Stimulated activated CD4-positive, alpha-beta T cell treated with anti-CD3 and anti-CD28 coated beads, Interleukin-15, amount 100 ng/mL, for 24 hours (primary cell): Measurements from ENCODE around the gene NLRP10.

Source experiments
- DNase-seq: peaks from one replicate; pipeline ENCODE4 v3.0.0-alpha.2; 2020

NLRP10 gene

GRCh38 chr11:7973011-7973410 is 7.8 kb upstream of the NLRP10 start:
- DNase-seq = no peak

GRCh38 chr11:7971846-7972245 is 6.6 kb upstream of the NLRP10 start:
- DNase-seq = no peak

- DNase-seq = no peak
Measured at GRCh38 chr11:7969756-7970646, 4.8 kb upstream of the NLRP10 start.

GRCh38 chr11:7968686-7969085 is 3.4 kb upstream of the NLRP10 start:
- no peak for DNase-seq

GRCh38 chr11:7967826-7968225 is 2.6 kb upstream of the NLRP10 start:
- no peak for DNase-seq

GRCh38 chr11:7967097-7967496 is 1.9 kb upstream of the NLRP10 start:
- no peak for DNase-seq

GRCh38 chr11:7964873-7965272 is 374 bp downstream of the NLRP10 start:
- DNase-seq = no peak

- DNase-seq = no peak
Measured at GRCh38 chr11:7964261-7964660, 986 bp downstream of the NLRP10 start.

- DNase-seq = no peak
Measured at GRCh38 chr11:7955191-7955590, 10.1 kb downstream of the NLRP10 start.

- no peak for DNase-seq
Measured at GRCh38 chr11:7949934-7950333, 15.3 kb downstream of the NLRP10 start.

- no peak for DNase-seq
Measured at GRCh38 chr11:7944123-7944522, 21.1 kb downstream of the NLRP10 start.

GRCh38 chr11:7941608-7942007 is 23.6 kb downstream of the NLRP10 start, which contains the start of gene OR10A3:
OR10A3 (minus strand) TSS chr11:7941708; CDS start chr11:7939520, 2,188 bp downstream.
- DNase-seq = no peak

- no peak for DNase-seq
Measured at GRCh38 chr11:7941146-7941545, 24.1 kb downstream of the NLRP10 start.

GRCh38 chr11:7936615-7937014 is 28.6 kb downstream of the NLRP10 start:
- DNase-seq = no peak

GRCh38 chr11:7931168-7931567 is 34.1 kb downstream of the NLRP10 start, which contains the start of gene OR10A6:
OR10A6 (minus strand) TSS chr11:7931268; CDS start chr11:7928662, 2,606 bp downstream.
- DNase-seq = no peak

- DNase-seq = no peak
Measured at GRCh38 chr11:7927635-7928034, 37.6 kb downstream of the NLRP10 start.

- no peak for DNase-seq
Measured at GRCh38 chr11:7924536-7924935, 40.7 kb downstream of the NLRP10 start.

GRCh38 chr11:7918141-7918540 is 47.1 kb downstream of the NLRP10 start:
- no peak for DNase-seq
